H1 (cell line): ENCODE results near the gene PIGC. TPM values are rescaled to one million over a fixed set of nuclear protein-coding genes. Genes with fewer than 3 reads are reported as not detected.

Experiments used
- CTCF ChIA-PET: fragments of 300-600 bp; sonication (Branson Sonifier 250); formaldehyde crosslinking; loops from one replicate; lab custom pipeline; 2021; ENCODE audit not compliant: partially characterized antibody; lab: Charles Lee
- POLR2A ChIA-PET: fragments of 300-600 bp; sonication (Branson Sonifier 250); formaldehyde crosslinking; loops from one replicate; lab custom pipeline; 2021; ENCODE audit warnings: inconsistent platforms; ENCODE audit not compliant: partially characterized antibody; lab: Charles Lee
- DNase-seq, 2 experiments: peaks; one replicate each; pipeline versions ENCODE4 v3.0.0 to v3.0.0-alpha.2; 2010 to 2022; ENCODE audit warnings: low spot score in 2 of 2, low read depth in 1 of 2, mixed read lengths in 1 of 2
- FAIRE-seq: peaks from 2 replicates; lab custom pipeline; 2011; peaks lifted over from hg19 to GRCh38; lab: Jason Lieb, UNC
- H2AFZ ChIP-seq: 2 replicates; pipeline ENCODE4 v1.8.1; 2012; ENCODE audit warnings: low read length, inconsistent platforms
- H2AK5ac ChIP-seq: 2 replicates; pipeline ENCODE4 v1.6.1; 2013; ENCODE audit warnings: low read depth, low read length
- H2BK120ac ChIP-seq: replicated peaks from 2 replicates; pipeline ENCODE3; 2013; ENCODE audit warnings: low read depth, low read length, inconsistent platforms
- H2BK12ac ChIP-seq: 2 replicates; pipeline ENCODE4 v1.6.1; 2013; ENCODE audit warnings: low read depth, low read length
- H2BK15ac ChIP-seq: 2 replicates; pipeline ENCODE4 v1.6.1; 2013; ENCODE audit warnings: low read length
- H2BK20ac ChIP-seq: 2 replicates; pipeline ENCODE4 v1.6.1; 2013; ENCODE audit warnings: low read length
- H2BK5ac ChIP-seq: 2 replicates; pipeline ENCODE4 v1.6.1; 2013; ENCODE audit warnings: low read depth, low read length
- H3K14ac ChIP-seq: 2 replicates; pipeline ENCODE4 v1.6.1; 2013; ENCODE audit warnings: inconsistent platforms; ENCODE audit not compliant: insufficient read length
- H3K18ac ChIP-seq: 2 replicates; pipeline ENCODE4 v1.6.1; 2013; ENCODE audit warnings: low read length; ENCODE audit errors: extremely low read depth
- H3K23ac ChIP-seq: 2 replicates; pipeline ENCODE4 v1.6.1; 2013; ENCODE audit warnings: inconsistent platforms; ENCODE audit not compliant: insufficient read length
- H3K23me2 ChIP-seq: 2 replicates; pipeline ENCODE4 v1.6.1; 2013; ENCODE audit warnings: low read depth, low read length
- H3K27ac ChIP-seq: 2 replicates; pipeline ENCODE4 v1.6.1; 2011; ENCODE audit warnings: low read depth, low read length, inconsistent platforms
- H3K27me3 ChIP-seq, 4 experiments: replicated peaks in 1 of 4; 1 replicate in 1 of 4; 2 replicates in 3 of 4; pipeline versions ENCODE4 v1.6.1 to v1.8.1; 2011 to 2013; ENCODE audit warnings: low read length in 3 of 4, mild to moderate bottlenecking in 3 of 4, inconsistent platforms in 2 of 4, mixed read lengths in 2 of 4, moderate library complexity in 1 of 4; ENCODE audit not compliant: control insufficient read depth in 3 of 4, insufficient read depth in 3 of 4; ENCODE audit errors: extremely low read depth in 1 of 4
- H3K36me3 ChIP-seq, 4 experiments: 2 replicates each; pipeline versions ENCODE4 v1.6.1 to v1.8.1; 2011 to 2013; ENCODE audit warnings: mild to moderate bottlenecking in 4 of 4, low read length in 3 of 4, moderate library complexity in 2 of 4, control low read depth in 1 of 4, inconsistent platforms in 1 of 4; ENCODE audit not compliant: insufficient read depth in 4 of 4, control insufficient read depth in 2 of 4
- H3K4ac ChIP-seq: replicated peaks from 2 replicates; pipeline ENCODE3; 2013; ENCODE audit warnings: low read length, low read depth, mixed read lengths, inconsistent platforms; ENCODE audit not compliant: insufficient read length
- H3K4me1 ChIP-seq, 4 experiments: replicated peaks in 1 of 4; 1 replicate in 1 of 4; 2 replicates in 3 of 4; pipeline versions ENCODE4 v1.6.1 to v1.8.1; 2011 to 2013; ENCODE audit warnings: low read length in 3 of 4, inconsistent platforms in 2 of 4, mixed read lengths in 1 of 4; ENCODE audit not compliant: insufficient read depth in 4 of 4, control insufficient read depth in 3 of 4
- H3K4me2 ChIP-seq, 2 experiments: 2 replicates each; pipeline versions ENCODE4 v1.6.1 to v1.8.1; 2011 to 2013; ENCODE audit warnings: low read depth in 2 of 2, low read length in 2 of 2, control low read depth in 1 of 2, inconsistent platforms in 1 of 2, mild to moderate bottlenecking in 1 of 2; ENCODE audit not compliant: insufficient read depth in 1 of 2
- H3K4me3 ChIP-seq, 4 experiments: fragments of 200-600, 300-600 bp in 1 of 4; sonication (generic), shearing (Covaris generic), sonication (Bioruptor Twin) in 1 of 4; 2 replicates each; pipeline versions ENCODE4 v1.5.1 to v1.8.1; 2011 to 2016; ENCODE audit warnings: low read length in 4 of 4, low read depth in 3 of 4, control low read depth in 2 of 4, inconsistent platforms in 2 of 4, mild to moderate bottlenecking in 2 of 4, mixed read lengths in 1 of 4, moderate library complexity in 1 of 4; ENCODE audit not compliant: insufficient read depth in 2 of 4; ENCODE audit errors: extremely low read depth in 1 of 4
- H3K56ac ChIP-seq: replicated peaks from 2 replicates; pipeline ENCODE3; 2013; ENCODE audit warnings: low read depth, mild to moderate bottlenecking, mixed read lengths, low read length, inconsistent platforms; ENCODE audit not compliant: insufficient read length
- H3K79me1 ChIP-seq: 2 replicates; pipeline ENCODE4 v1.6.1; 2013; ENCODE audit warnings: low read depth, low read length, control low read depth
- H3K79me2 ChIP-seq, 2 experiments: 2 replicates each; pipeline versions ENCODE4 v1.6.1 to v1.8.1; 2012 to 2013; ENCODE audit warnings: low read length in 2 of 2, mild to moderate bottlenecking in 2 of 2, inconsistent platforms in 1 of 2; ENCODE audit not compliant: insufficient read depth in 2 of 2, control insufficient read depth in 1 of 2
- H3K9ac ChIP-seq, 4 experiments: replicated peaks in 1 of 4; 1 replicate in 1 of 4; 2 replicates in 3 of 4; pipeline versions ENCODE4 v1.6.1 to v1.8.1; 2011 to 2013; ENCODE audit warnings: low read depth in 3 of 4, low read length in 3 of 4, control low read depth in 2 of 4, mild to moderate bottlenecking in 2 of 4, moderate library complexity in 2 of 4, inconsistent platforms in 1 of 4; ENCODE audit errors: extremely low read depth in 1 of 4
- H3K9me3 ChIP-seq, 2 experiments: 2 replicates each; pipeline versions ENCODE4 v1.6.1 to v1.8.1; 2012 to 2013; ENCODE audit warnings: mild to moderate bottlenecking in 2 of 2, moderate library complexity in 2 of 2, control low read depth in 1 of 2, inconsistent platforms in 1 of 2, low read depth in 1 of 2, low read length in 1 of 2, mixed read lengths in 1 of 2; ENCODE audit not compliant: insufficient read depth in 2 of 2
- H4K20me1 ChIP-seq, 2 experiments: replicated peaks in 1 of 2; 2 replicates each; pipeline versions ENCODE3 to v1.8.1; 2011 to 2013; ENCODE audit warnings: inconsistent platforms in 2 of 2, low read length in 2 of 2, mild to moderate bottlenecking in 1 of 2; ENCODE audit not compliant: insufficient read depth in 2 of 2, control insufficient read depth in 1 of 2
- H4K5ac ChIP-seq: 2 replicates; pipeline ENCODE4 v1.6.1; 2013; ENCODE audit warnings: low read length, low read depth, mixed read lengths, inconsistent platforms; ENCODE audit not compliant: insufficient read length
- H4K8ac ChIP-seq: 2 replicates; pipeline ENCODE4 v1.8.0; 2013; ENCODE audit warnings: mild to moderate bottlenecking, moderate library complexity, low read length, inconsistent platforms; ENCODE audit not compliant: insufficient read depth; ENCODE audit errors: extremely low read depth
- H4K91ac ChIP-seq: replicated peaks from 2 replicates; pipeline ENCODE3; 2013; ENCODE audit warnings: low read length, mixed read lengths, inconsistent platforms; ENCODE audit not compliant: insufficient read length
- CREB1 ChIP-seq: IDR thresholded peaks from 2 replicates; pipeline ENCODE4 v1.6.1; 2012; ENCODE audit warnings: inconsistent platforms
- GABPA ChIP-seq: IDR thresholded peaks from 2 replicates; pipeline ENCODE4 v1.6.1; 2011; ENCODE audit warnings: mild to moderate bottlenecking, low read length, moderate library complexity, borderline replicate concordance; ENCODE audit not compliant: insufficient read depth
- MAFK ChIP-seq: IDR thresholded peaks from 2 replicates; pipeline ENCODE4 v1.6.1; 2012; ENCODE audit warnings: low read depth, mild to moderate bottlenecking, improper control_type of control experiment, low read length
- NANOG ChIP-seq: IDR thresholded peaks from 2 replicates; pipeline ENCODE4 v1.6.1; 2011; ENCODE audit warnings: low read length, low read depth, mild to moderate bottlenecking, inconsistent platforms; ENCODE audit not compliant: insufficient read depth, poor library complexity, severe bottlenecking
- NRF1 ChIP-seq: IDR thresholded peaks from 2 replicates; pipeline ENCODE4 v1.6.1; 2011; ENCODE audit warnings: mild to moderate bottlenecking, low read depth, low read length, improper control_type of control experiment
- POLR2A ChIP-seq, 2 experiments: IDR thresholded peaks; 1 replicate in 1 of 2; 2 replicates in 1 of 2; pipeline ENCODE4 v1.6.1; 2011; ENCODE audit warnings: low read depth in 2 of 2, low read length in 2 of 2, mild to moderate bottlenecking in 2 of 2; ENCODE audit errors: control extremely low read depth in 1 of 2
- POLR2AphosphoS5 ChIP-seq: IDR thresholded peaks from 2 replicates; pipeline ENCODE4 v1.6.1; 2011; ENCODE audit warnings: low read depth, low read length
- RFX5 ChIP-seq: IDR thresholded peaks from 2 replicates; pipeline ENCODE4 v1.6.1; 2011; ENCODE audit warnings: low read depth, low read length, improper control_type of control experiment, borderline replicate concordance
- RXRA ChIP-seq: IDR thresholded peaks from 2 replicates; pipeline ENCODE4 v1.6.1; 2011; ENCODE audit warnings: low read depth, mild to moderate bottlenecking, low read length, moderate library complexity; ENCODE audit not compliant: insufficient read depth
- TAF7 ChIP-seq: optimal IDR thresholded peaks from 2 replicates; pipeline ENCODE3; 2011; ENCODE audit warnings: low read depth, mild to moderate bottlenecking, inconsistent platforms, low read length, moderate library complexity, borderline replicate concordance
- TCF12 ChIP-seq: IDR thresholded peaks from 2 replicates; pipeline ENCODE4 v1.6.1; 2011; ENCODE audit warnings: low read depth, mild to moderate bottlenecking, low read length
- TEAD4 ChIP-seq: IDR thresholded peaks from 2 replicates; pipeline ENCODE4 v1.6.1; 2012; ENCODE audit warnings: low read depth, low read length, inconsistent platforms, mixed read lengths
- WGBS, 2 experiments: shearing (Covaris generic) in 1 of 2; methylation state at CpG; one replicate each; pipeline versions ENCODE4 v1.1.6 to v1.1.7; 2013 to 2015; ENCODE audit warnings: low lambda C conversion rate in 2 of 2, mixed read lengths in 2 of 2, inconsistent platforms in 1 of 2, low coverage in 1 of 2, missing lambda C conversion rate in 1 of 2; ENCODE audit not compliant: insufficient replicate concordance in 2 of 2, insufficient coverage in 1 of 2, insufficient read length in 1 of 2; ENCODE audit errors: extremely low coverage in 1 of 2, missing lambda C conversion rate in 1 of 2; 5-methylcytosine and 5-hydroxymethylcytosine counted together
- polyA plus RNA-seq, 7 experiments: library from polyadenylated mRNA; depleted of rRNA in 3 of 7; stranded (reverse) in 5 of 7; unstranded in 2 of 7; fragments of >200 nt in 5 of 7; fragments of 200-250 nt in 2 of 7; gene quantifications; 1 replicate in 5 of 7; 2 replicates in 1 of 7; 4 replicates in 1 of 7; pipeline versions ENCODE4 v1.2.1 to v1.2.3, GENCODE V29; 2011 to 2013; ENCODE audit warnings: missing spikeins in 2 of 7, mixed read lengths in 2 of 7
- total RNA-seq: library from RNA; stranded (reverse); fragmentation: NEBNext Ultra II Directional; extraction: Animal tissue kit (Norgen Biotek cat#: 25700); gene quantifications from 2 replicates; pipeline ENCODE4 v1.2.1, GENCODE V29; 2021
- TF ChIP-seq, protein P1 (sequence below): IDR thresholded peaks from 2 replicates; pipeline ENCODE4 v1.6.1; 2012; ENCODE audit warnings: inconsistent platforms
- TF ChIP-seq, protein P2 (sequence below): IDR thresholded peaks from 2 replicates; pipeline ENCODE4 v1.6.1; 2011; ENCODE audit warnings: low read length, improper control_type of control experiment

The PIGC gene
- total and polyA plus RNA-seq, 2 of the 8 experiments (the other 6 are each of a cell fraction or from before 2014, with no cell fraction given): 21.0 to 39.3 TPM

DNA sequence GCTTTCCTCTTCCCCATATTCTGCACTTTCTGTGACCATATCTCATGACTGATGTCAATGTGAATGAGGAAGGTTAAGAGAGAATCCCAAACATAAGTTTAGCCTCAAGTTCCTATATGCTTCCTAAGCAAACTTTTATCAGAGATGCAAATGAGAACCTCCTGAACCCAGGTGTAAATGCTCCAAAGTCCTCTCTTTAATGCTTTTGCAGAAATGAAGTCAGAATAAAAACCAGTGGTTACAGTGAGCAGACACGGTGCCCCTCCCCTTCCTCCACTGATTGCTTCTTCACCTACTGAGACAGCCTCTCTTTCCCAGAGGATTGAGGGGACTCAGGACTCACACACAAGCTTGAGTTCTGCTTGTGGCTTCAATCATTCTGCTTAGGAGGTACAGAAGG is 11.6 kb upstream of the PIGC start:
- Histone ChIP-seq H2BK20ac (no peak overlapping the region), H3K4ac (no peak overlapping the region), H3K18ac (no peak overlapping the region), H3K23ac (no peak overlapping the region), H4K5ac (no peak overlapping the region), H3K4me1 (no peaks in the 10 kb centered on the region), H2BK15ac (no peak overlapping the region), H3K9ac (no peak overlapping the region), H2BK12ac (no peak overlapping the region), H2BK5ac (no peak overlapping the region), H2BK120ac (no peak overlapping the region), H3K56ac (no peak overlapping the region), H2AFZ (no peak overlapping the region), H3K27ac (no peak overlapping the region), H4K20me1 (no peaks in the 10 kb centered on the region), H3K14ac (no peak overlapping the region), H3K79me2 (no peaks in the 10 kb centered on the region), H3K79me1 (no peaks in the 10 kb centered on the region), H3K4me2 (no peak overlapping the region), H3K9me3 (no peaks in the 10 kb centered on the region), H4K8ac (no peak overlapping the region), H4K91ac (no peak overlapping the region), H3K23me2 (no peaks in the 10 kb centered on the region), H3K27me3 (peaks cover 0 to 2% (median 0%) of the 10 kb centered on the region in 4 experiments; a peak in 1 of 7 replicates), H3K4me3 (no peak overlapping the region), H3K36me3 (no peaks in the 10 kb centered on the region), H2AK5ac (no peak overlapping the region)
- no peak for FAIRE-seq
- no peak for DNase-seq
- ChIA-PET CTCF (interaction anchor here (0.8 to 1.0 kb wide), 3 partner anchors 271 to 799 kb away, joined by 3 read pairs; no protein-coding TSS in a partner anchor), POLR2A (no interaction called here)
- WGBS, 2 experiments: 92% methylated on average over 1 of the region's 1 CpG; no CpG with 5 or more reads in 1 of the 2 experiments
- TF ChIP-seq TCF12 (no peak), POLR2A (IDR thresholded peaks at IDR 0.05; ENCODE audit: control extremely low read depth in 1 of 2, low read depth in 2 of 2, low read length in 2 of 2) (no peak), GABPA (no peak), NANOG (no peak), POLR2AphosphoS5 (no peak), TAF7 (no peak), RXRA (no peak), RFX5 (no peak), NRF1 (no peak), TEAD4 (no peak), MAFK (no peak), CREB1 (no peak)
- TF ChIP-seq, protein P1, sequence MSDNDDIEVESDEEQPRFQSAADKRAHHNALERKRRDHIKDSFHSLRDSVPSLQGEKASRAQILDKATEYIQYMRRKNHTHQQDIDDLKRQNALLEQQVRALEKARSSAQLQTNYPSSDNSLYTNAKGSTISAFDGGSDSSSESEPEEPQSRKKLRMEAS: no peak
- TF ChIP-seq, protein P2, sequence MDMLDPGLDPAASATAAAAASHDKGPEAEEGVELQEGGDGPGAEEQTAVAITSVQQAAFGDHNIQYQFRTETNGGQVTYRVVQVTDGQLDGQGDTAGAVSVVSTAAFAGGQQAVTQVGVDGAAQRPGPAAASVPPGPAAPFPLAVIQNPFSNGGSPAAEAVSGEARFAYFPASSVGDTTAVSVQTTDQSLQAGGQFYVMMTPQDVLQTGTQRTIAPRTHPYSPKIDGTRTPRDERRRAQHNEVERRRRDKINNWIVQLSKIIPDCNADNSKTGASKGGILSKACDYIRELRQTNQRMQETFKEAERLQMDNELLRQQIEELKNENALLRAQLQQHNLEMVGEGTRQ: no peak
